NCI-H1417 treated with DMSO at 0.1 percent for 48 hours (cell line): ENCODE measurements around the gene GPX6.
"Not testable (repeated sequence)": the region's sequence is repeated elsewhere in the genome, so short reads cannot be mapped to it uniquely, and the experiment has no call there.

Experiments used
- DNase-seq: peaks from one replicate; lab custom pipeline; 2025; lab: John Stamatoyannopoulos, UW

GPX6 gene

DNA sequence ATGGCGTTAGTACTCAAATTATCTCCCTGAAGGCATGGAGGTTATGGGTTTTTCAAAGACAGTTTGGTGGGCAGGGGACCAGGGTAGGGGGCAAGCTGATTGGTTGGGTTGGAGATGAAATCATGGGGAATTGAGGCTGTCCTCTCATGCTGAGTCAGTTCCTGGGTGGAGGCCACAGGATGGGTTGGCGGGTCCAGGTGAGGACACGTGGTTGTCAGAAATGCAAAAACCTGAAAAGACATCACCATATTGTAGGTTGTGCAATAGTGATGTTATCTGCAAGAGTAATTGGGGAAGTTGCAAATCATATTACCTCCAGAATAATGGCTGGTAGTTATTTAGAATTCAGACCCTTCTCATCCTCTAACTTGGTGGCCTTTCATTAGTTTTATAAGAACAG, 30.1 kb downstream of the GPX6 start:
- no peak for DNase-seq

DNA sequence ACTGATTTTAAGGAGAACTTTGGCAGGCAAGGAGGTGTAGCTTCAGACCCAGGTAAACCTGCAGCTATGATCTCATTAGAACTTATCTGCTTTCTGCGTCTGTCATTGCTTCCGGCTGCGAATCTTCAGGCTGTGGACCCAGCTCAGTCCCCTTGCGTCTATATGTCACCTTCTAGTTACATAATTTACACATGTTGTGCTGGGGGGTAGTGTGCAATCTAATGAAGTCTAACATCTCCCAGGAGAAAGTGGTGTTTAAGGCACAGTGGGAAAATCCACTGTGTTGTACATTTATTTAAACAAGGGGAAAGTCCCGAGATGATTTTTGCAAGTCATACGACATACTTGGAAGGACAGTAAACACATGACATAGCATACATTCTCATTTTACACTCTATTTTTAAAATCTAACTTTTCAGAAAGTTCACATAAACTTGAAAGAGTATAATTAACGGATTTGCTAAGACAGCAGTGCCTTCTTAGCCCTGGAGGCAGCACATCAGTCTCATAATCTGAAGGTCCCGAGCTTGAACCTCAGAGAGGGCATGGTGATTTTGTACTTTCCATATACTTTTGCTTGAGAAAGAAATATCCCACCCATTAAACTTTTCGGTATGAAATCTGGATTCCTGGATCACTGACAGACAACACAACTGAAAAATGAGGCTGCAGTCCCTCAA, 35.2 kb downstream of the GPX6 start:
- no peak for DNase-seq

- DNase-seq: no peak
These were observed 37.1 kb downstream of the GPX6 start for GRCh38 chr6:28478518-28478917.

- no peak for DNase-seq
These were observed 41.0 kb downstream of the GPX6 start for GRCh38 chr6:28474441-28475219.

GRCh38 chr6:28469153-28469745, 46.3 kb downstream of the GPX6 start:
- DNase-seq: not testable (repeated sequence)

DNA sequence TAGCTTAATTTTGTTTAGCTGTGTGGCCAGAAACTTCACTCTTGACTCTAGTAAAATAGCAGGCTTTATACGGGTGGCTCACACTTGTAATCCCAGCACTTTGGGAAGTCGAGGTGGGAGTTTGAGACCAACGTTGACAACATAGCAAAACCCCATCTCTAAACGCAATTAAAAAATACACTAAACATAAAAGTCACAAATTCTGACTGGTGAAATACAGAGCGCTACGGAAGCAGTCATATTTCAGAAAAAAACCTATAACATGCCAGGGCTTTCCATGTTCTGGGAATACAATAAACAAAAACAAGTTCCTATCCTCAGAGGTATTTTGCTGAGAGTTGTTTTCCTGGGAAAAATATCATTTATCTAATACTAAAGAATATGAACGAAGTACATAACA, 47.5 kb downstream of the GPX6 start:
- DNase-seq: no peak

DNA sequence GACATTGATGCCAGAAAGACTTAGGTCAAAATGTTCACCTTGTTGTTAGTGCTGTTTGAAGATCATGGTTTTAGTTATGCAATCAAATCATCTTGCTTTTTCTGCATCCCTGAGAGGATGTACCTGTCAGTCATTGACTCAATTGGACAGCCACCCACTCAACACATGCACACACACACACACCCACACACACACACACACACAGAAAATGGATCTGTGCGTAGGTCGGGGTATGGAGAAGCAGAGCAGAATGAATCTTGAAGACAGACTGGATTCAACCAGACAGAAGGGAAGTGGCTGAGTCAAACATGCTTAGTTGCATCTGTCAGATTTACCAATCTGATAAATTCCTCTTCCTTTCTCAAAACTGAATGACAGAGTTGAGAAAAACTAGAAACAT, 53.2 kb downstream of the GPX6 start:
- no peak for DNase-seq

DNA sequence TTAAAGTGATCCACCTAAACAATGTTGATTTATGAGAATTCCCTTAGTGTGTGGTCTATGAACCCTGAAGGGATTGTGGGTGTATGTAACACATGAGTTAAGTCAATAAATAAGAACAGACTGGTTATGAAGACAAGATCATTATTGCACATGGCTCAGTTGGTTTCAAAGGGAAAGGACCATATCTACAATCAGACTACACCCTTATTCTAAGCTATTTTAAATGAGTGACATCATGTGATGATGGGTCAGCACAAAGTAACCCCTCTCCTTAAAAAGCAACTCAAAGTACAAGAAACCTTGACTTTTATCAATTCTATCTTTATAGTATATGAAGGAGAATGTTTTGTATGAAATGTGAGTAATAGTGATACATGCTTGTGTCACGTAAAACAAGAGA, 57.0 kb downstream of the GPX6 start:
- no peak for DNase-seq
